ENCODE data around the gene FKBP8. TPM values are rescaled to one million over a fixed set of nuclear protein-coding genes. Genes with fewer than 3 reads are reported as not detected.

FKBP8 gene
- total and polyA plus RNA-seq, 2 of the 4 experiments (the other 2 are of a cell fraction) = 153 to 289 TPM

DNA sequence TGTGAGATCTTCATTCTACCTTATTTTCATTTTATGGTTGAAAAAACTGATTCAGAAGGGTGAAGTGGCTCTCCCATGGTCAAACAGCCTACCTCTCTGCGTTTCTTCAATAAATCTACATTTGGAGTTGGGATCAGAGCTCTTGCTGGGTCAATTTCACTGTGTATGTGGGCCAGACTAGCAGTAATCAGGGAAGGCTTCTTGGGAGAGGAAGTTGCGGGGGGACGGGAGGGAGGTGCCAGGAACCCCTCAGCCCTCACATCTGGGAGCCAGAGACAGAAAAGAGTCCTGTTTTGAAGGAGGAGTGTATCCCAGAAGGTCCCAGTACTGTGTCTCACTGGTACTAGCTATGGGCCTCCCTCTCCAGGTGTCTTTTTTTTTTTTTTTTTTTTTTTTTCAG lies 15.2 kb upstream of the FKBP8 start:
- CTCF ChIA-PET = interaction anchor here (0.7 to 1.1 kb wide), 2 partner anchors 39 to 118 kb away, joined by 3 to 4 read pairs; no protein-coding TSS in a partner anchor
- no peak for DNase-seq
- Histone ChIP-seq H4K5ac (ENCODE audit: low read depth, low read length) (no peak overlapping the region), H3K4ac (ENCODE audit: low read depth, low read length) (peak overlapping the region; percentile 91), H2BK5ac (ENCODE audit: low read depth, low read length, poor library complexity, severe bottlenecking) (no peak overlapping the region), H2AK5ac (ENCODE audit: low read depth, low read length) (peak overlapping the region; percentile 90), H3K27ac (ENCODE audit: insufficient read depth, low read length) (peak overlapping the region; percentile 65; the same call in 1 of the 2 replicates), H3K4me2 (ENCODE audit: low read depth, low read length) (peak overlapping the region; percentile 80), H3K9ac (ENCODE audit: low read depth, low read length) (peak overlapping the region; percentile 81), H4K8ac (ENCODE audit: low read depth in 2 of 2, low read length in 2 of 2) (peak overlapping the region; percentile 85 to 97), H3K4me1 (ENCODE audit: control insufficient read depth, insufficient read depth, low read length) (0 out of 2 replicates have a peak, but pooled peaks cover 2% of the 10 kb centered on the region), H3K9me1 (ENCODE audit: insufficient read depth, low read length) (0 out of 2 replicates have a peak, but pooled peaks cover 2% of the 10 kb centered on the region), H3K79me1 (ENCODE audit: low read depth in 1 of 2, low read length in 2 of 2) (peaks cover 18 to 39% of the 10 kb centered on the region in 2 experiments), H3K4me3 (ENCODE audit: insufficient read depth, low read depth, low read length) (peak overlapping the region; percentile 76), H2AFZ (replicated peaks; ENCODE audit: low read length, poor library complexity) (no peak overlapping the region), H3K36me3 (ENCODE audit: control insufficient read depth, insufficient read depth, low read length) (peaks cover 12% of the 10 kb centered on the region), H3K56ac (ENCODE audit: extremely low read depth, insufficient read depth, low read length) (peak overlapping the region; percentile 83), H4K91ac (ENCODE audit: insufficient read depth, low read depth, low read length) (peak overlapping the region; percentile 88), H2AK9ac (replicated peaks; ENCODE audit: low read depth, low read length, poor library complexity) (peak overlapping the region; percentile 100), H4K20me1 (ENCODE audit: insufficient read depth, low read length) (no peaks in the 10 kb centered on the region), H2BK20ac (ENCODE audit: low read depth, low read length) (no peak overlapping the region), H3K14ac (replicated peaks; ENCODE audit: low read depth, low read length) (peak overlapping the region; percentile 90), H3K27me3 (ENCODE audit: control insufficient read depth, insufficient read depth, low read length) (no peaks in the 10 kb centered on the region), H3K9me3 (ENCODE audit: control insufficient read depth, insufficient read depth, low read length) (no peaks in the 10 kb centered on the region), H2BK15ac (ENCODE audit: low read depth, low read length) (no peak overlapping the region), H3K23ac (ENCODE audit: low read depth, low read length) (peak overlapping the region; percentile 90; the same call in 1 of the 2 replicates), H3K18ac (ENCODE audit: low read depth, low read length) (no peak overlapping the region), H2BK120ac (ENCODE audit: low read depth, low read length) (no peak overlapping the region)
- in situ Hi-C loops (cut with MboI; ENCODE audit: low sequenced_read_pairs) (no loop called here), dilution Hi-C loops (cut with HindIII; ENCODE audit: low sequenced_read_pairs, unreplicated experiment) (no loop called here), intact Hi-C loops (cut with micrococcal nuclease) (loop anchor here (5.0 kb wide), 1 partner anchor 106 kb away; no protein-coding TSS in a partner anchor)
- POLR2A ChIA-PET (ENCODE audit: unreplicated experiment) = interaction anchor here (0.6 to 0.8 kb wide), 3 partner anchors 18 to 982 kb away, joined by 3 to 4 read pairs (median 3); no protein-coding TSS in a partner anchor
- no TSS peak for BruUV-seq (replicated peaks)
- no peak for ATAC-seq (ENCODE audit: low read depth)
- WGBS, 2 experiments (ENCODE audit: extremely low coverage in 2 of 2, insufficient read length in 1 of 2) = no CpG with 5 or more reads among the region's 3 CpGs
- TF ChIP-seq CTCF (conservative IDR thresholded peaks at IDR 0.05; ENCODE audit: low read depth, low read length) = no peak
- no peak for TF ChIP-seq CEBPB (IDR thresholded peaks at IDR 0.05; ENCODE audit: low read depth, low read length)
- no peak for TF ChIP-seq POLR2A (IDR thresholded peaks at IDR 0.05; ENCODE audit: low read depth, low read length)
- no peak for TF ChIP-seq ELK1 (IDR thresholded peaks at IDR 0.05; ENCODE audit: borderline replicate concordance, low read depth, low read length)
- no peak for TF ChIP-seq CHD1 (IDR thresholded peaks at IDR 0.05; ENCODE audit: low read depth, low read length)
- TF ChIP-seq FOS (IDR thresholded peaks at IDR 0.05; ENCODE audit: low read depth, low read length) = no peak
- no peak for TF ChIP-seq SMC3 (IDR thresholded peaks at IDR 0.05; ENCODE audit: low read depth, low read length)
- no peak for TF ChIP-seq RCOR1 (IDR thresholded peaks at IDR 0.05; ENCODE audit: insufficient replicate concordance, low read length)
- TF ChIP-seq MXI1 (IDR thresholded peaks at IDR 0.05; ENCODE audit: borderline replicate concordance, low read depth, low read length) = no peak
- no peak for TF ChIP-seq BHLHE40 (IDR thresholded peaks at IDR 0.05; ENCODE audit: low read depth, low read length)
- TF ChIP-seq NFE2L2 (IDR thresholded peaks at IDR 0.05; ENCODE audit: low read depth, low read length) = no peak

All from IMR-90 (cell line).